GM21447 (cell line): ENCODE data around the gene DNAAF5.
A peak's percentile ranks its signal among the peaks of the same experiment; 100 is the strongest.

Experiments used
- ATAC-seq: cut with Tn5 transposase; IDR thresholded peaks from one replicate; pipeline ENCODE4 v1.9.1; 2021; ENCODE audit not compliant: unreplicated experiment

DNAAF5 gene

GRCh38 chr7:831596-832166, 105.2 kb downstream of the DNAAF5 start:
- ATAC-seq: peak; percentile 78

- peak; percentile 44 for ATAC-seq
Measured at GRCh38 chr7:832167-832967, 105.9 kb downstream of the DNAAF5 start, which contains the start of gene SUN1. SUN1 (plus strand) TSS chr7:832476; CDS start chr7:832525, 49 bp downstream.

- ATAC-seq: no peak
Measured at GRCh38 chr7:832968-833424, 106.5 kb downstream of the DNAAF5 start.

GRCh38 chr7:833601-834258, 107.2 kb downstream of the DNAAF5 start:
- no peak for ATAC-seq

GRCh38 chr7:834277-834676, 107.8 kb downstream of the DNAAF5 start:
- ATAC-seq: no peak

GRCh38 chr7:835021-835420, 108.5 kb downstream of the DNAAF5 start:
- ATAC-seq: no peak

- ATAC-seq: no peak
Measured at GRCh38 chr7:835485-836401, 109.2 kb downstream of the DNAAF5 start.
